HEK293 (cell line): ENCODE data around the gene ASCL2.

Experiments
- CTCF ChIA-PET: fragments of 350-600 bp; formaldehyde crosslinking; extraction: SDS; loops from one replicate; lab custom pipeline; 2021; ENCODE audit warnings: antibody characterized with exemption; lab: Yijun Ruan, JAX
- POLR2A ChIA-PET: fragments of 300-600 bp; formaldehyde crosslinking; extraction: SDS; loops from one replicate; lab custom pipeline; 2020; ENCODE audit warnings: antibody characterized with exemption, inconsistent platforms; lab: Yijun Ruan, JAX
- H3K27ac ChIP-seq: fragments of 200-500 bp; sonication (Bioruptor generic); 2 replicates; pipeline ENCODE4 v1.5.1; 2014; ENCODE audit warnings: low read depth, low read length, control low read depth, inconsistent platforms; ENCODE audit errors: extremely low read depth
- H3K36me3 ChIP-seq, 2 experiments: fragments of 200-500 bp in 1 of 2; sonication (Bioruptor generic) in 1 of 2; 1 replicate in 1 of 2; 2 replicates in 1 of 2; pipeline ENCODE4 v1.5.1; 2014 to 2017; ENCODE audit warnings: inconsistent platforms in 2 of 2, low read length in 2 of 2; ENCODE audit not compliant: control insufficient read depth in 2 of 2, insufficient read depth in 1 of 2
- H3K4me1 ChIP-seq: fragments of 200-500 bp; sonication (Bioruptor generic); 2 replicates; pipeline ENCODE4 v1.5.1; 2014; ENCODE audit warnings: mild to moderate bottlenecking, low read length, inconsistent platforms; ENCODE audit not compliant: control insufficient read depth, insufficient read depth
- H3K4me3 ChIP-seq: 2 replicates; pipeline ENCODE4 v1.5.1; 2011; ENCODE audit warnings: low read depth, mild to moderate bottlenecking, control low read depth, low read length, moderate library complexity
- H3K9me3 ChIP-seq: fragments of 200-500 bp; sonication (Bioruptor generic); 2 replicates; pipeline ENCODE4 v1.5.1; 2014; ENCODE audit warnings: low read depth, low read length, inconsistent platforms; ENCODE audit not compliant: control insufficient read depth, insufficient read depth
- AEBP2 ChIP-seq: fragments of 450-650 bp; formaldehyde crosslinking; IDR thresholded peaks from 2 replicates; pipeline ENCODE4 v1.5.1; 2016; ENCODE audit warnings: missing biosample characterization, missing genetic modification characterization, borderline replicate concordance
- KLF1 ChIP-seq: fragments of 450-650 bp; formaldehyde crosslinking; IDR thresholded peaks from 2 replicates; pipeline ENCODE4 v1.5.1; 2016; ENCODE audit warnings: missing biosample characterization, missing genetic modification characterization
- OVOL3 ChIP-seq: fragments of 450-650 bp; formaldehyde crosslinking; IDR thresholded peaks from 2 replicates; pipeline ENCODE4 v1.5.1; 2016; ENCODE audit warnings: missing biosample characterization, missing genetic modification characterization
- SCRT2 ChIP-seq: fragments of 450-650 bp; formaldehyde crosslinking; IDR thresholded peaks from 2 replicates; pipeline ENCODE4 v1.5.1; 2016; ENCODE audit warnings: missing biosample characterization, missing genetic modification characterization
- SP7 ChIP-seq: fragments of 450-650 bp; formaldehyde crosslinking; IDR thresholded peaks from 2 replicates; pipeline ENCODE4 v1.5.1; 2016; ENCODE audit warnings: missing biosample characterization, missing genetic modification characterization
- ZBTB10 ChIP-seq: fragments of 450-650 bp; formaldehyde crosslinking; IDR thresholded peaks from 2 replicates; pipeline ENCODE4 v1.5.1; 2016; ENCODE audit warnings: missing biosample characterization, missing genetic modification characterization
- ZIC2 ChIP-seq: fragments of 450-650 bp; formaldehyde crosslinking; IDR thresholded peaks from 2 replicates; pipeline ENCODE4 v1.5.1; 2016; ENCODE audit warnings: missing biosample characterization, missing genetic modification characterization
- ZNF341 ChIP-seq: fragments of 450-650 bp; formaldehyde crosslinking; IDR thresholded peaks from 2 replicates; pipeline ENCODE4; 2016; ENCODE audit warnings: low read depth, missing biosample characterization, missing genetic modification characterization
- ZNF350 ChIP-seq: fragments of 450-650 bp; formaldehyde crosslinking; IDR thresholded peaks from 2 replicates; pipeline ENCODE4 v1.5.0; 2017; ENCODE audit warnings: missing biosample characterization, mild to moderate bottlenecking, missing genetic modification characterization
- ZNF366 ChIP-seq: fragments of 450-650 bp; formaldehyde crosslinking; conservative IDR thresholded peaks from 2 replicates; pipeline ENCODE4 v1.5.1; 2016; ENCODE audit warnings: missing biosample characterization, missing genetic modification characterization
- ZNF514 ChIP-seq: fragments of 450-650 bp; formaldehyde crosslinking; IDR thresholded peaks from 2 replicates; pipeline ENCODE4 v1.5.1; 2016; ENCODE audit warnings: missing biosample characterization, missing genetic modification characterization
- ZNF529 ChIP-seq: fragments of 450-650 bp; formaldehyde crosslinking; IDR thresholded peaks from 2 replicates; pipeline ENCODE4 v1.5.1; 2017; ENCODE audit warnings: missing genetic modification characterization, missing biosample characterization; ENCODE audit not compliant: insufficient replicate concordance
- ZNF610 ChIP-seq: fragments of 450-650 bp; formaldehyde crosslinking; IDR thresholded peaks from 2 replicates; pipeline ENCODE4 v1.5.1; 2016; ENCODE audit warnings: missing biosample characterization, missing genetic modification characterization, borderline replicate concordance
- ZNF629 ChIP-seq: fragments of 450-650 bp; formaldehyde crosslinking; IDR thresholded peaks from 2 replicates; pipeline ENCODE4 v1.5.1; 2017; ENCODE audit warnings: missing biosample characterization, missing genetic modification characterization
- ZNF645 ChIP-seq: fragments of 450-650 bp; formaldehyde crosslinking; IDR thresholded peaks from 2 replicates; pipeline ENCODE4; 2016; ENCODE audit warnings: missing biosample characterization, missing genetic modification characterization
- ZNF654 ChIP-seq: fragments of 450-650 bp; formaldehyde crosslinking; IDR thresholded peaks from 2 replicates; pipeline ENCODE4 v1.5.1; 2016; ENCODE audit warnings: low read depth, missing biosample characterization, missing genetic modification characterization
- ZNF777 ChIP-seq: fragments of 450-650 bp; formaldehyde crosslinking; IDR thresholded peaks from 2 replicates; pipeline ENCODE4 v1.5.1; 2017; ENCODE audit warnings: missing biosample characterization, missing genetic modification characterization, borderline replicate concordance
- TF ChIP-seq, protein P1 (sequence below): fragments of 450-650 bp; formaldehyde crosslinking; IDR thresholded peaks from 2 replicates; pipeline ENCODE4 v1.5.1; 2016; ENCODE audit warnings: missing biosample characterization, missing genetic modification characterization

The ASCL2 gene

GRCh38 chr11:2301631-2302305, 31.4 kb upstream of the ASCL2 start, which contains the start of the genes C11orf21 and TSPAN32:
TSS of gene C11orf21 (minus strand) at chr11:2301918. CDS start at chr11:2301808, 110 bp downstream.
TSS of gene TSPAN32 (plus strand) at chr11:2302013. CDS start at chr11:2302150, 137 bp downstream.
- Histone ChIP-seq H3K4me3 (no peak within 1 kb of the TSS), H3K9me3 (no peaks in the 10 kb centered on the region), H3K27ac (no peak within 1 kb of the TSS), H3K36me3 (no peaks in the 10 kb centered on the region), H3K4me1 (no peaks in the 10 kb centered on the region)
- POLR2A ChIA-PET, result no interaction called here
- CTCF ChIA-PET, result interaction anchor here (0.6 to 9.4 kb wide), 3 partner anchors 104 to 586 kb away, joined by 3 to 297 read pairs (median 5); no protein-coding TSS in a partner anchor
- TF ChIP-seq ZNF350 (no peak), ZNF645 (tag by site-specific recombination) (no peak), ZBTB10 (tag by site-specific recombination) (no peak), ZNF777 (tag by site-specific recombination) (no peak), OVOL3 (tag by site-specific recombination) (no peak), ZNF366 (tag by site-specific recombination) (no peak), SCRT2 (tag by site-specific recombination) (no peak), ZNF610 (tag by site-specific recombination) (no peak), ZNF529 (tag by site-specific recombination) (no peak), ZNF341 (tag by site-specific recombination) (no peak), ZIC2 (peak; percentile 64), ZNF514 (tag by site-specific recombination) (no peak), KLF1 (tag by site-specific recombination) (0 out of 2 replicates have a peak, but pooled peaks have one; percentile 7), ZNF654 (tag by site-specific recombination) (no peak), ZNF629 (tag by site-specific recombination) (no peak), AEBP2 (tag by site-specific recombination) (no peak), SP7 (tag by site-specific recombination) (no peak)
- TF ChIP-seq, protein P1, sequence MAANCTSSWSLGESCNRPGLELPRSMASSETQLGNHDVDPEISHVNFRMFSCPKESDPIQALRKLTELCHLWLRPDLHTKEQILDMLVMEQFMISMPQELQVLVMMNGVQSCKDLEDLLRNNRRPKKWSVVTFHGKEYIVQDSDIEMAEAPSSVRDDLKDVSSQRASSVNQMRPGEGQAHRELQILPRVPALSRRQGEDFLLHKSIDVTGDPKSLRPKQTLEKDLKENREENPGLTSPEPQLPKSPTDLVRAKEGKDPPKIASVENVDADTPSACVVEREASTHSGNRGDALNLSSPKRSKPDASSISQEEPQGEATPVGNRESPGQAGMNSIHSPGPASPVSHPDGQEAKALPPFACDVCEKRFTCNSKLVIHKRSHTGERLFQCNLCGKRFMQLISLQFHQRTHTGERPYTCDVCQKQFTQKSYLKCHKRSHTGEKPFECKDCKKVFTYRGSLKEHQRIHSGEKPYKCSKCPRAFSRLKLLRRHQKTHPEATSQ (tag by site-specific recombination), result no peak
